HepG2 (cell line): ENCODE data around the gene MAPK13. TPM values are rescaled to one million over a fixed set of nuclear protein-coding genes. Genes with fewer than 3 reads are reported as not detected.

Experiments used
- FLYWCH1 ChIP-seq: sonication (generic); formaldehyde crosslinking; IDR thresholded peaks from 2 replicates; pipeline ENCODE4 v1.8.1; 2023; ENCODE audit warnings: mild to moderate bottlenecking, missing genetic modification reagents
- HMG20A ChIP-seq: IDR thresholded peaks from 2 replicates; pipeline ENCODE4 v1.6.1; 2016; ENCODE audit warnings: borderline replicate concordance
- HNRNPK ChIP-seq: fragments of 200-400 bp; formaldehyde crosslinking; IDR thresholded peaks from 2 replicates; pipeline ENCODE4 v1.6.1; 2018; ENCODE audit warnings: low read length, low read depth, moderate library complexity, mild to moderate bottlenecking; ENCODE audit not compliant: poor library complexity, severe bottlenecking
- MTA1 ChIP-seq: sonication (generic); formaldehyde crosslinking; IDR thresholded peaks from 2 replicates; pipeline ENCODE4 v1.4.0; 2020; ENCODE audit warnings: missing genetic modification reagents, mild to moderate bottlenecking, borderline replicate concordance
- MXD3 ChIP-seq: IDR thresholded peaks from 2 replicates; pipeline ENCODE4 v1.6.1; 2016; ENCODE audit warnings: mild to moderate bottlenecking, missing biosample characterization, missing genetic modification reagents
- TAF15 ChIP-seq: fragments of 200-400 bp; formaldehyde crosslinking; IDR thresholded peaks from one replicate; pipeline ENCODE4 v1.6.1; 2018; ENCODE audit warnings: mild to moderate bottlenecking, low read depth, low read length; ENCODE audit not compliant: poor library complexity, severe bottlenecking
- TMF1 ChIP-seq: sonication (generic); formaldehyde crosslinking; IDR thresholded peaks from 2 replicates; pipeline ENCODE4 v1.8.1; 2022; ENCODE audit warnings: low read depth, missing genetic modification reagents
- ZBTB14 ChIP-seq: sonication (generic); formaldehyde crosslinking; IDR thresholded peaks from 2 replicates; pipeline ENCODE4 v1.4.0; 2020; ENCODE audit warnings: missing genetic modification reagents
- ZC3H13 ChIP-seq: sonication (generic); formaldehyde crosslinking; IDR thresholded peaks from 2 replicates; pipeline ENCODE4 v1.8.1; 2023; ENCODE audit warnings: mild to moderate bottlenecking, missing genetic modification reagents, moderate library complexity
- ZNF33A ChIP-seq: sonication (generic); formaldehyde crosslinking; IDR thresholded peaks from 2 replicates; pipeline ENCODE4 v1.5.1; 2020; ENCODE audit warnings: missing genetic modification reagents, mild to moderate bottlenecking, moderate library complexity, borderline replicate concordance
- ZSCAN22 ChIP-seq: sonication (generic); formaldehyde crosslinking; IDR thresholded peaks from 2 replicates; pipeline ENCODE4 v1.4.0; 2020; ENCODE audit warnings: mild to moderate bottlenecking, missing genetic modification reagents
- polyA plus RNA-seq, 8 experiments: library from polyadenylated mRNA; depleted of rRNA in 3 of 8; stranded (reverse) in 7 of 8; unstranded in 1 of 8; fragments of >200 nt; fragmentation: Illumina TruSeq in 4 of 8; extraction: Trizol in 4 of 8; gene quantifications; 2 replicates each; pipeline versions ENCODE4 v1.2.1 to v1.2.3, GENCODE V29; 2011 to 2016; ENCODE audit warnings: low read depth in 4 of 8, missing spikeins in 1 of 8, mixed read lengths in 1 of 8; ENCODE audit not compliant: insufficient read depth in 1 of 8
- total RNA-seq, 5 experiments: library from RNA; depleted of rRNA; stranded (reverse); fragments of >200 nt; fragmentation: Illumina TruSeq; extraction: Trizol; gene quantifications; 2 replicates each; pipeline ENCODE4 v1.2.3, GENCODE V29; 2016; ENCODE audit warnings: low read depth in 1 of 5
- TF ChIP-seq, protein P1 (sequence below), 2 experiments: fragments of 450-650 bp in 1 of 2; sonication (generic) in 1 of 2; formaldehyde crosslinking; IDR thresholded peaks; 2 replicates each; pipeline versions ENCODE4 v1.5.0 to v1.8.0; 2020 to 2022; ENCODE audit warnings: mild to moderate bottlenecking in 1 of 2, missing genetic modification reagents in 1 of 2
- TF ChIP-seq, protein P2 (sequence below): sonication (generic); formaldehyde crosslinking; IDR thresholded peaks from 2 replicates; pipeline ENCODE4 v1.4.0; 2020; ENCODE audit warnings: mild to moderate bottlenecking, missing genetic modification reagents
- TF ChIP-seq, protein P3 (sequence below): sonication (generic); formaldehyde crosslinking; IDR thresholded peaks from 2 replicates; pipeline ENCODE4 v1.4.0; 2020; ENCODE audit warnings: missing genetic modification reagents

Gene MAPK13
- total and polyA plus RNA-seq, 2 of the 13 experiments (the other 11 are each of a cell fraction or from before 2014, with no cell fraction given), result 12.7 to 43.4 TPM

DNA sequence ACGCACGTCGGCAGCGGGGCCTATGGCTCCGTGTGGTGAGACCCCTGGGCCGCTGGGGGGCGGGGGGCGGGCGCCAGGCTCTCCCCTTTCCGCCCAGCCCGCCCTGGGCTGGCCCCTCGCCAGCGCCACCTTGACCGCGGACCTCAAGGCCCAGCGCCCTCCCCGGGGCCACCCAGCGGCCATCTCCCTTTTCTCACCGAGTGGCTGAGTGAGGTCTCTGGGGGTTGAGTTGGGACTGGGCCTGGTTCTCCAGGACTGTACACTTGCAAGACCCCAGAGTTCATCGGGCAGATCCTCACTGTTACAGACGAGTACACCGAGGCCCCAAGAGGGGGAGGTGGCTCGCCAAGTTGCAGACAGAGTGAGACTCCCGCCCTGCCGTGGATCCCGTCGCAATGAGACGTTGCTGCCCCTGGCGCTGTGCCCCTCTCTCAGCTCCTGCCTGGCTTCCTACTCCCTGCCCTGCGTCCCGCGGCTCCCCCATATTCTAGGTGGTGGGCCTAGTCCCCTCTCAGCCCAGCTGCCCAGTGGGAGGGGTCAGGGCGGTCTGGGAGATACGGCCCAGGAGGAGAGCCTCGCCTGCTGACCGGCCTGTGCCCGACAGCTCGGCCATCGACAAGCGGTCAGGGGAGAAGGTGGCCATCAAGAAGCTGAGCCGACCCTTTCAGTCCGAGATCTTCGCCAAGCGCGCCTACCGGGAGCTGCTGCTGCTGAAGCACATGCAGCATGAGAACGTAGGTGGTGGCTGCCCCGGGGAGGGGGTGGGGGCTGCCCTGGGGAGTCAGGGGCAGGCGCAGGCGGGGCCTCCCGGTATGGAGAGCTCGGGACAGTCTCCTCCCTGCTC lies 576 bp downstream of the MAPK13 start (continued):
- no peak for TF ChIP-seq ZC3H13
- TF ChIP-seq, protein P1, sequence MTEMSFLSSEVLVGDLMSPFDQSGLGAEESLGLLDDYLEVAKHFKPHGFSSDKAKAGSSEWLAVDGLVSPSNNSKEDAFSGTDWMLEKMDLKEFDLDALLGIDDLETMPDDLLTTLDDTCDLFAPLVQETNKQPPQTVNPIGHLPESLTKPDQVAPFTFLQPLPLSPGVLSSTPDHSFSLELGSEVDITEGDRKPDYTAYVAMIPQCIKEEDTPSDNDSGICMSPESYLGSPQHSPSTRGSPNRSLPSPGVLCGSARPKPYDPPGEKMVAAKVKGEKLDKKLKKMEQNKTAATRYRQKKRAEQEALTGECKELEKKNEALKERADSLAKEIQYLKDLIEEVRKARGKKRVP (CRISPR knock-in tag; IDR thresholded peaks at IDR 0.05), result no peak
- no peak for TF ChIP-seq HNRNPK
- no peak; the same call in 1 of the 2 replicates for TF ChIP-seq ZSCAN22 (CRISPR knock-in tag)
- TF ChIP-seq, protein P2, sequence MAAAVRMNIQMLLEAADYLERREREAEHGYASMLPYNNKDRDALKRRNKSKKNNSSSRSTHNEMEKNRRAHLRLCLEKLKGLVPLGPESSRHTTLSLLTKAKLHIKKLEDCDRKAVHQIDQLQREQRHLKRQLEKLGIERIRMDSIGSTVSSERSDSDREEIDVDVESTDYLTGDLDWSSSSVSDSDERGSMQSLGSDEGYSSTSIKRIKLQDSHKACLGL (CRISPR knock-in tag), result peak; percentile 44
- TF ChIP-seq MTA1 (CRISPR knock-in tag), result peak; percentile 89; the same call in 1 of the 2 replicates
- TF ChIP-seq FLYWCH1, result 0 out of 2 replicates have a peak, but pooled peaks have one; percentile 71
- TF ChIP-seq, protein P3, sequence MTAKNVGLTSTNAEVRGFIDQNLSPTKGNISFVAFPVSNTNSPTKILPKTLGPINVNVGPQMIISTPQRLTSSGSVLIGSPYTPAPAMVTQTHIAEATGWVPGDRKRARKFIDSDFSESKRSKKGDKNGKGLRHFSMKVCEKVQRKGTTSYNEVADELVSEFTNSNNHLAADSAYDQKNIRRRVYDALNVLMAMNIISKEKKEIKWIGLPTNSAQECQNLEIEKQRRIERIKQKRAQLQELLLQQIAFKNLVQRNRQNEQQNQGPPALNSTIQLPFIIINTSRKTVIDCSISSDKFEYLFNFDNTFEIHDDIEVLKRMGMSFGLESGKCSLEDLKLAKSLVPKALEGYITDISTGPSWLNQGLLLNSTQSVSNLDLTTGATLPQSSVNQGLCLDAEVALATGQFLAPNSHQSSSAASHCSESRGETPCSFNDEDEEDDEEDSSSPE (CRISPR knock-in tag), result peak; percentile 5; the same call in 1 of the 2 replicates
- TF ChIP-seq ZNF33A (CRISPR knock-in tag), result no peak; the same call in 1 of the 2 replicates
- peak; percentile 89 for TF ChIP-seq TMF1 (CRISPR knock-in tag)
- TF ChIP-seq TAF15, result no peak
- TF ChIP-seq HMG20A (CRISPR knock-in tag), result no peak
- TF ChIP-seq MXD3 (CRISPR knock-in tag), result 0 out of 2 replicates have a peak, but pooled peaks have one; percentile 1
- no peak for TF ChIP-seq ZBTB14 (CRISPR knock-in tag)
